GM21723 (cell line): ENCODE results near the gene MSI2.
A peak's percentile ranks its signal among the peaks of the same experiment; 100 is the strongest.

Experiments used
- ATAC-seq: cut with Tn5 transposase; IDR thresholded peaks from one replicate; pipeline ENCODE4 v1.9.1; 2021; ENCODE audit warnings: mild to moderate bottlenecking, moderate library complexity; ENCODE audit not compliant: unreplicated experiment

Gene MSI2

DNA sequence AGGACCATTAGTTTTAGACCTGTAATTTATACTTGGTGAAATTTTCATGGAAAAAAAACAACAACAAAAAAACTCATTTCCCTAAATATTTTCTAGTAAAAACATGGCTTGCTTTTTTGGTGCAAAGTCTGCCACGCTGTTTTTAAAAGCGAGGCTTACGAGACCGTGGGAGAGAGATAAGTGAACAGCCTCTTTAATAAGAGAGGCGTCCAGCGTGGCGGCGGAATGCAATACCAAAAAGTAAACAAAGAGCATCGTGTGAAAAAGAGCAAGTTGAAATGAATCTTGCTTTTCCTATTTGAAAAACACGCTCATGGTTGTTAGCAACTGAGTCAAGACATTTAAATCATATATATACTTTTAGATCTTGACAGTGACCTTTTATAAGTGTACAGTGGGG, 10.5 kb upstream of the MSI2 start:
- no peak for ATAC-seq

DNA sequence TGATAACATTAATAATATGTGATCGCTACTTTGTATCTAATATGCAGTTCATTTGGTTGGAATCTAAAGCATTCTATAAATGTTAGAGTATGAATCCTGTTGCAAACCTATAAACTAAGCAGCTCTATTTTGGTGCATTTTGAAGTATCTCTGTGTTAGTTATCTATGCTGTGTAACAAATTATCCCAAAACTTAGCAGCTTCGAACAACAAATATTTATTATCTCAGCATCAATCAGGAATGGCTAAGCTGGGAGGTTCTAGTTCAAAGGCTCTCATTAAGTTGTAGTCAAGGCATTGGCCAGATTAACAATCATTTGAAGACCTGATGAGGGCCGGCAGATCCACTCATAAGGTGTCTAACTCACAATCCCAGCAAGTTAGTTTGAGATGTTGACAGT, 10.1 kb upstream of the MSI2 start:
- ATAC-seq = no peak

- ATAC-seq = no peak
Observed at GRCh38 chr17:57247261-57247660, 9.1 kb upstream of the MSI2 start.

DNA sequence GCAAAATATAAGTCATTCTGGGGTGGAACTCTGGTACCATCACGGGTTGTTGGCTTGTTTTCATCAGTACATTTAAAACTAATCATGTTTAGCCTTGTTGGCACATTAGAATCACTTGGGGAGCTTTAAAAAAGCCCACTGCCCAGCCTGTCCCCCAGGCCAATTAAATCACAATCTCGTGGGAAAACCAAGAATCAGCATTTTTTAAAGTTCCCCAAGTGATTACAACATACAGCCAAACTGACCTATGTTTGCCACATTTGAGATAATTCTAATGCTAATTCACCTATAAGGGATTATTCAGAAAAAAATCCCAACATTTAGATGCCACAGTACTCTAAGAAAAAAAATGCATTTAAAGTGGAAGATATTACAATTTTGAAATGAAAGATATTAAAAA, 8.4 kb upstream of the MSI2 start:
- ATAC-seq = no peak

- ATAC-seq = no peak
Observed at GRCh38 chr17:57249520-57249919, 6.8 kb upstream of the MSI2 start.

DNA sequence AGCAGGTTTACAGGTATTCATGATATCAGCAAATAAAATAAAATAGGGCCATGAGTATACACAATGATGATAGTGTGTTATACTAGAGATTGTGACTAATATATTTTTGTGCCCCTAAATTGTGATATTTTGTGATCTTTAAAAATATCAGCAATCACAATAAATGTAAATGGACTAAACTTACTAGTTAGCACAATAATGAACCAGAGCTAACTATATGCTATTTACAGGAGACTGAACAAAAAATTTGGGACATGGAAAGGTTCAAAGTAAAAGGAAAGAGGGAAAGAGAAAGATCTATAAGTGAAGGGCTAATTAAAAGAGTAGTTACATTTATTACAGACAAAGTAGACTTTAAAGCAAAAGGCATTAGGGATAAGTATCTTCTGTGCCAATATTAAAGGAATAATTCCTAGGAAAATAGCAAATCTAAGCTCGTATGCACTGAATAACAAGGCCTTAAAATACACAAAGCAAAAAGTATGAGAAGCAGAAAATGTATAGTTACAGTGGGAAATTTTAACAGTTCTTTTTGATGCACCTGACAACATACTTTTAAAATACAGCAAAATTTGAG, 5.0 kb upstream of the MSI2 start:
- no peak for ATAC-seq

GRCh38 chr17:57253362-57254065, 2.8 kb upstream of the MSI2 start:
- ATAC-seq = no peak

- no peak for ATAC-seq
Observed at GRCh38 chr17:57255182-57255775, 1.0 kb upstream of the MSI2 start.

DNA sequence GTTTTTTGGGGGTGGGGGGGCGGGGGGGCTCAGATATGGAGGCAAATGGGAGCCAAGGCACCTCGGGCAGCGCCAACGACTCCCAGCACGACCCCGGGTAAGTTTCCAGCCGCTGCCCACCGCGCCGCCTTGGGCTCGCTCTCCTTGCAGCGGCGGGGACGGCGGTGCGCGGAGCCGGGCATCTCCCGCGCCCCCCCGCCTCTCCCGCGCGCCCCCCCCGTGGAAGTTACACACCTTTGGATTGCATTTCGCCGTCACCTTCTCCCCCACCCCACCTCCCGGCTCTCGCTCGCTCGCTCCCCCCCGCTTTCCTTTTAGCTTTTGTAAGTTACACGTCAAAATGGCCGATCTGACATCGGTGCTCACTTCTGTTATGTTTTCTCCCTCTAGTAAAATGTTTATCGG, 387 bp downstream of the MSI2 start:
- ATAC-seq = peak; percentile 8

GRCh38 chr17:57257195-57257894, 1.0 kb downstream of the MSI2 start:
- no peak for ATAC-seq

DNA sequence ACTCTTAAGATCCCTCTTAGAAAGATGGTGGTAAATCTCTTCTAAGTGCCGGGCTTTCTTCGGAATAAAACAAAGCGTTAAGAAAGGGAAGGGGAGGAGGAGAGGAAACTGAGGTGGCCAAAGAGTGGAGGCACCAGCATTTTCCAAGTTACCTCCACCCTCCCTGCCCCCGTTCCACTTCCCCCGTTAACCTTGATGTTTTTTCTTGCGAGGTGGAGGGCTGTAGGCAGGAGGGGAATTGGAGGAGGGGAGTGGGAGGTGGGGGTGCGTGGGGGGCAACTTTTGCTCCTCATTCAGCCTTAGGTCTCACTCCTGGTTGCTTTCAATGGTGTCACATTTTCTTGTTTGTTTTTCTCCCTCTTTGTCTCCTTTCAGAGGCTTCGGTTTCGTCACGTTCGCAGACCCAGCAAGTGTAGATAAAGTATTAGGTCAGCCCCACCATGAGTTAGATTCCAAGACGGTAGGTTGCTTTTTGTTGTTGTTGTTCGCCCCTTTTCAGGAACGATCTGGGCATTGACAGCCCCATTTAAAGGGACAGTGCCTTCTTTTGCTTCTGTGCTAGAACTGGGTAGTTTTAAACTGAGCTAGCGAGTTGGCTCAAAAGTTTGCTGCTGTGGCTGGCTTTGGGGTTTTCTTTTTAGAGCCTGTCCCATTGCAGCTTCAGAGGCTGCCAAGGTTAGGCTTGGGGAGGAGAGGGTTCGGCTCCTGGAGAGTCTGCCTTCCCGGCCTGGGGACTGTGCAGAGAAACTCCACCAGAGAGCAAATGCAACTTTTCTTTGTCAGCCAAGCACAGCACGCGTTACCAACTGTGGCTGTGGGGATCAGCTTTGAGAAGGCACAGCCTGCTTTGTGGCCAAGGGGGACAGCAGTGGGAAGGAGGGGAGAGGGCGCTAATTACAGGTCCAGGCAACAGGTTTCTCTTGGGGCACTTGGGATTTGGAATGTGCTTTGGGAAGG, 1.9 kb downstream of the MSI2 start:
- ATAC-seq = no peak

GRCh38 chr17:57259306-57259705, 3.0 kb downstream of the MSI2 start:
- no peak for ATAC-seq

- no peak for ATAC-seq
Observed at GRCh38 chr17:57259817-57260216, 3.5 kb downstream of the MSI2 start.

GRCh38 chr17:57260325-57261083, 4.2 kb downstream of the MSI2 start:
- no peak for ATAC-seq

- no peak for ATAC-seq
Observed at GRCh38 chr17:57261084-57261461, 4.8 kb downstream of the MSI2 start.

- no peak for ATAC-seq
Observed at GRCh38 chr17:57262557-57262956, 6.2 kb downstream of the MSI2 start.

DNA sequence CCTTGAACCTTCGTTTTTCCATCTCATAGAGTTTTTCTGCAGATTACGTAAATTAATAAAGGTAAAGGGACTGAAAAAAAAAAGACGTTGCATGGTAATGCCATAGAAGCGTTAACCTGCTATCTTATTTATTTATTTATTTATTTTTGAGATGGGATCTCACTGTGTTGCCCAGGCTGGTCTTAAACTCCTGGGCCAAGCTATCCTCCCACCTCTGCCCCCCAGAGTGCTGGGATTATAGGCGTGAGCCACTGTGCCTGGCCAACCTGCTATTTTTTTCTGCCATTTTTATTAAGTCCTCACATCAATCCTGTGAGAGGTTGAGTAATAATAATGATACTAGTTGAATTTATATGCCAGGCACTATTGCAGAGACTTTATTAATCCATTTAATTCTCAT, 7.9 kb downstream of the MSI2 start:
- ATAC-seq = no peak

DNA sequence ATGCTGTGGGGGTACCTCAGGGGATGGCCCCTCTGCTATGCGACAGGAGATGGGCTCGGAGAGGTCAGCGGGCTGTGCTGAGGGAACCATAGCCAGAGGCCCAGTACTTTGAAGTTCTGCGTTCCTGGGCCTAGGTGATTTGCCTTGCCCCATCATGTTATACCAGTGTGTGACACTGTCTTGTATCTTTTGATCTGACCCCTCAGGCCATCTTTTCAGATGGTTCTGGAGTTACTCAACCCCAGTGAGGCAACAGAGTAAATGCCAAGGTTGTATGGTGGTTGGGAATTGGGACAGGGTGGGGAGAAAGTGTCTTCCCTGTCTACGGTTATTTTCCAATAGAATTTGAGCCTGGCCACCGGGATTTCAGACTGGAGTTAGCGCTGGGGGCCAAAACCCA, 8.5 kb downstream of the MSI2 start:
- ATAC-seq = no peak

DNA sequence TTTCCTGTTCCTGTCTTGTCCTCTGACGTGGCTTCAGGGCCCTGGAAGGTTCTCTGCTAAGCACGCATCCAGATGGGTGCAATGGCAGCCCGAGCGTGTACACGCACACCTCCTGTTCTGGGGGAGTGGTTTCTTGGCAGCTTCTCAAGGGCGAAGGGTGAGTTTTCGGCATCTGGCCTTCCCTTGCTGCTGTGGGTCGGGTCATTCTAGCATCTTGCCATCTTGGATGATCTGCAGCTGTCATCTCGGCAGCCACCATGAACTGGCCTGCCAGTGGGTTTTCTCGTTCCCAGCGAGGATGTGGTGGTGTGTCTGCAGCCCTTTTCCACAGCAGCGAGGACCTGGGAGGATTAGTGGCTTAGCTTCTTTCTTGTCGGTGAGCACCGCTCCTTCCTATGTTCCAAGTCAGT, 10.6 kb downstream of the MSI2 start:
- no peak for ATAC-seq

- no peak for ATAC-seq
Observed at GRCh38 chr17:57268181-57268580, 11.9 kb downstream of the MSI2 start.
